ENCODE data around the gene CTSE. TPM values are rescaled to one million over a fixed set of nuclear protein-coding genes. Genes with fewer than 3 reads are reported as not detected.

Gene CTSE
- total and polyA plus RNA-seq, 2 of the 13 experiments (the other 11 are each of a cell fraction or from before 2014, with no cell fraction given), result 0.50 to 0.69 TPM

- DNase-seq (ENCODE audit: low spot score) (no peak), ATAC-seq (no peak), FAIRE-seq (no peak)
- intact Hi-C loops (cut with micrococcal nuclease; ENCODE audit: unreplicated experiment), result no loop called here
- Histone ChIP-seq H3K36me3 (replicated peaks in 1 of 2; ENCODE audit: control insufficient read depth in 1 of 2, insufficient read depth in 2 of 2, low read length in 2 of 2) (no peaks in the 10 kb centered on the region), H3K4me1 (ENCODE audit: insufficient read depth, low read length) (peaks cover 31% of the 10 kb centered on the region), H3K4me3 (replicated peaks in 1 of 3; ENCODE audit: insufficient read depth in 1 of 3, low read depth in 2 of 3, low read length in 3 of 3) (no peak overlapping the region), H3K27me3 (ENCODE audit: control insufficient read depth in 1 of 2, insufficient read depth in 2 of 2, low read length in 2 of 2) (peaks cover 0 to 17% of the 10 kb centered on the region in 2 experiments; a peak in 3 of 5 replicates), H2AFZ (ENCODE audit: low read length) (no peak overlapping the region), H3K27ac (ENCODE audit: extremely low read length, insufficient read depth, low read length) (no peak overlapping the region), H3K4me2 (ENCODE audit: low read depth, low read length) (no peak overlapping the region), H3K9me3 (ENCODE audit: low read length) (no peaks in the 10 kb centered on the region), H4K20me1 (ENCODE audit: insufficient read depth, low read length) (no peaks in the 10 kb centered on the region), H3K79me2 (ENCODE audit: insufficient read depth, low read length) (no peaks in the 10 kb centered on the region), H3K9ac (ENCODE audit: insufficient read depth, low read depth, low read length) (no peak overlapping the region)
- ChIA-PET POLR2A (no interaction called here), CTCF (ENCODE audit: low intra/inter-chr PET ratio, low total read pairs) (no interaction called here)
- in situ Hi-C loops (cut with HindIII; ENCODE audit: extremely low pct_ligation_motif_present, low pct_unique_long_range_greater_than_20kb), result no loop called here
- TF ChIP-seq SP140L (CRISPR knock-in tag; IDR thresholded peaks at IDR 0.05; ENCODE audit: borderline replicate concordance), result no peak
- 39% methylated on average over 4 of the region's 4 CpGs for WGBS (ENCODE audit: low lambda C conversion rate)
- no TSS peak for BruUV-seq (replicated peaks)
Measured at GRCh38 chr1:206021626-206022365, 1.9 kb downstream of the CTSE start.

DNA sequence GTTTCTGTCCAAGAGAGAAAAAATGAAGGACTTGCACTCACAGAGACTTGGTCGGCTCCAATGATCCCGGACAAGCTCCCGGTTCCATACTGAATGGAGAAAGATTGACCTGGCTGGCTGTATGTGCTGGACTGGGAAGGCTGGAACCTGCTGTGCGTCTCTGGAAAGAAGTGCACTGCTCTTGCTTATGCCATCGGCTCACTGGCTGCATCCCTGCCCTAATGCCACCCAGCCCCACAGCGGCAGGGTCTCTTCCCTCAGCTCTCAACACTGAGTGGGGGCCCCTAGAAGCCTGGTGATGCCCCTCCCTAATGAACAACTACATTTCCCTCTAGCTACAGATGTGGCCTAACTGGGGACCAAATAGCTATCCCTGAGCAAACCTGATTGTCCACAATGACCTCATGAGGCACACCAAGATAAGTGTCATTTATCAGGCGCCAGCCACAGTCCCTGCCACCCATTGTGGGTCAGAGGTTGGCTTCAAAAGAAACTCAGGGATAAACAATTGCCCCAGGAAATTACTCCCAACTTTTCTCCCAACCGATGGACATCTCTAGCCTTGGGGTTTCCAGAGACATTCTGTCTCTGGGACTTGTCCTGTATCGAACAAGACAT is 2.6 kb downstream of the CTSE start:
- FAIRE-seq, result no peak
- 52% methylated on average over 8 of the region's 9 CpGs for WGBS (ENCODE audit: low lambda C conversion rate)
- Histone ChIP-seq H4K20me1 (ENCODE audit: insufficient read depth, low read length) (no peaks in the 10 kb centered on the region), H3K79me2 (ENCODE audit: insufficient read depth, low read length) (no peaks in the 10 kb centered on the region), H3K4me1 (ENCODE audit: insufficient read depth, low read length) (peaks cover 31% of the 10 kb centered on the region), H3K9me3 (ENCODE audit: low read length) (no peaks in the 10 kb centered on the region), H3K4me3 (replicated peaks in 1 of 3; ENCODE audit: insufficient read depth in 1 of 3, low read depth in 2 of 3, low read length in 3 of 3) (no peak overlapping the region), H3K4me2 (ENCODE audit: low read depth, low read length) (no peak overlapping the region), H3K27me3 (ENCODE audit: control insufficient read depth in 1 of 2, insufficient read depth in 2 of 2, low read length in 2 of 2) (peaks cover 0 to 17% of the 10 kb centered on the region in 2 experiments; a peak in 3 of 5 replicates), H3K36me3 (replicated peaks in 1 of 2; ENCODE audit: control insufficient read depth in 1 of 2, insufficient read depth in 2 of 2, low read length in 2 of 2) (no peaks in the 10 kb centered on the region), H3K9ac (ENCODE audit: insufficient read depth, low read depth, low read length) (no peak overlapping the region), H2AFZ (ENCODE audit: low read length) (no peak overlapping the region), H3K27ac (ENCODE audit: extremely low read length, insufficient read depth, low read length) (no peak overlapping the region)
- ATAC-seq, result no peak
- in situ Hi-C loops (cut with HindIII; ENCODE audit: extremely low pct_ligation_motif_present, low pct_unique_long_range_greater_than_20kb), result no loop called here
- ChIA-PET CTCF (ENCODE audit: low intra/inter-chr PET ratio, low total read pairs) (no interaction called here), POLR2A (no interaction called here)
- DNase-seq (ENCODE audit: low spot score), result no peak
- TF ChIP-seq USF2 (IDR thresholded peaks at IDR 0.05; ENCODE audit: low read depth, low read length), result no peak
- no peak for TF ChIP-seq USF2 (CRISPR knock-in tag; IDR thresholded peaks at IDR 0.05; ENCODE audit: borderline replicate concordance)
- no peak for TF ChIP-seq ZNF160 (CRISPR knock-in tag; IDR thresholded peaks at IDR 0.05)
- TF ChIP-seq KLF9 (CRISPR knock-in tag; IDR thresholded peaks at IDR 0.05; ENCODE audit: low read depth), result no peak
- no peak for TF ChIP-seq ZFAT (CRISPR knock-in tag; conservative IDR thresholded peaks at IDR 0.05)
- TF ChIP-seq NR0B2 (CRISPR knock-in tag; IDR thresholded peaks at IDR 0.05), result no peak
- BruUV-seq (replicated peaks), result no TSS peak
- intact Hi-C loops (cut with micrococcal nuclease; ENCODE audit: unreplicated experiment), result no loop called here

All from HepG2 (cell line).